Esophagus squamous epithelium (tissue), 4 donors: ENCODE results near the gene MTHFD2L.

Experiments
- POLR2A ChIP-seq, 4 donors: fragments of 450-650 bp; IDR thresholded peaks; one replicate each; pipeline ENCODE4 v1.6.1; 2017; ENCODE audit warnings: antibody characterized with exemption in 4 of 4, mild to moderate bottlenecking in 4 of 4, moderate library complexity in 3 of 4
- TF ChIP-seq, protein P1 (sequence below), 6 experiments: fragments of 450-650 bp in 4 of 6; fragments of 200-600 bp in 2 of 6; sonication (generic) in 2 of 6; IDR thresholded peaks; one replicate each; pipeline ENCODE4 v1.5.1; 2016 to 2019; ENCODE audit warnings: antibody characterized with exemption in 6 of 6, mild to moderate bottlenecking in 4 of 6, moderate library complexity in 4 of 6

DNA sequence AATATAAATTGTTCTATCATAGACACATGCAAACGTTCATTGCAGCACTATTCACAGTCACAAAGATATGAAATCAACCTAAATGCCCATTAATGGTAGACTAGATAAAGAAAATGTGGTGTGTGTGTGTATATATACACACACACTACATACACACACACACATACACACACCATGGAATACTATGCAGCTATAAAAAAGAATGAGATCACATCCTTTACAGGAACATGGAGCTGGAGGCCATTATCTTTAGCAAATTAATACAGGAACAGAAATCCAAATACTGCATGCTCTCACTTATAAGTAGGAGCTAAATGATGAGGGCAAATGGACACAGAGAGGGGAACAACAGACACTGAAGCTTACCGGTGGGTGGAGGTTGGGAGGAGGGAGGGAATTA, 65.2 kb downstream of the MTHFD2L start:
- TF ChIP-seq, protein P1, sequence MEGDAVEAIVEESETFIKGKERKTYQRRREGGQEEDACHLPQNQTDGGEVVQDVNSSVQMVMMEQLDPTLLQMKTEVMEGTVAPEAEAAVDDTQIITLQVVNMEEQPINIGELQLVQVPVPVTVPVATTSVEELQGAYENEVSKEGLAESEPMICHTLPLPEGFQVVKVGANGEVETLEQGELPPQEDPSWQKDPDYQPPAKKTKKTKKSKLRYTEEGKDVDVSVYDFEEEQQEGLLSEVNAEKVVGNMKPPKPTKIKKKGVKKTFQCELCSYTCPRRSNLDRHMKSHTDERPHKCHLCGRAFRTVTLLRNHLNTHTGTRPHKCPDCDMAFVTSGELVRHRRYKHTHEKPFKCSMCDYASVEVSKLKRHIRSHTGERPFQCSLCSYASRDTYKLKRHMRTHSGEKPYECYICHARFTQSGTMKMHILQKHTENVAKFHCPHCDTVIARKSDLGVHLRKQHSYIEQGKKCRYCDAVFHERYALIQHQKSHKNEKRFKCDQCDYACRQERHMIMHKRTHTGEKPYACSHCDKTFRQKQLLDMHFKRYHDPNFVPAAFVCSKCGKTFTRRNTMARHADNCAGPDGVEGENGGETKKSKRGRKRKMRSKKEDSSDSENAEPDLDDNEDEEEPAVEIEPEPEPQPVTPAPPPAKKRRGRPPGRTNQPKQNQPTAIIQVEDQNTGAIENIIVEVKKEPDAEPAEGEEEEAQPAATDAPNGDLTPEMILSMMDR (IDR thresholded peaks at IDR 0.05) = no peak
- TF ChIP-seq POLR2A (IDR thresholded peaks at IDR 0.05) = no peak
